ENCODE results near the gene C5orf63. TPM values are rescaled to one million over a fixed set of nuclear protein-coding genes. Genes with fewer than 3 reads are reported as not detected.

The C5orf63 gene
- total and polyA plus RNA-seq, 2 of the 13 experiments (the other 11 are each of a cell fraction or from before 2014, with no cell fraction given) = 7.9 to 8.8 TPM

GRCh38 chr5:127004721-127005120 lies 68.6 kb downstream of the C5orf63 start:
- no peak for FAIRE-seq
- BruUV-seq (replicated peaks) = no TSS peak
- Histone ChIP-seq H3K4me3 (replicated peaks in 1 of 3; ENCODE audit: insufficient read depth in 1 of 3, low read depth in 2 of 3, low read length in 3 of 3) (no peak overlapping the region), H4K20me1 (ENCODE audit: insufficient read depth, low read length) (no peaks in the 10 kb centered on the region), H3K4me1 (ENCODE audit: insufficient read depth, low read length) (peaks cover 27% of the 10 kb centered on the region), H3K27me3 (ENCODE audit: control insufficient read depth in 1 of 2, insufficient read depth in 2 of 2, low read length in 2 of 2) (no peaks in the 10 kb centered on the region), H2AFZ (ENCODE audit: low read length) (no peak overlapping the region), H3K36me3 (replicated peaks in 1 of 2; ENCODE audit: control insufficient read depth in 1 of 2, insufficient read depth in 2 of 2, low read length in 2 of 2) (no peaks in the 10 kb centered on the region), H3K9me3 (ENCODE audit: low read length) (no peaks in the 10 kb centered on the region), H3K79me2 (ENCODE audit: insufficient read depth, low read length) (no peaks in the 10 kb centered on the region), H3K4me2 (ENCODE audit: low read depth, low read length) (no peak overlapping the region), H3K27ac (ENCODE audit: extremely low read length, insufficient read depth, low read length) (no peak overlapping the region), H3K9ac (ENCODE audit: insufficient read depth, low read depth, low read length) (no peak overlapping the region)
- ChIA-PET POLR2A (no interaction called here), CTCF (ENCODE audit: low intra/inter-chr PET ratio, low total read pairs) (no interaction called here)
- ATAC-seq = no peak
- DNase-seq (ENCODE audit: low spot score) = no peak
- TF ChIP-seq GATA4 (IDR thresholded peaks at IDR 0.05; ENCODE audit: borderline replicate concordance, low read depth) = no peak
- no peak for TF ChIP-seq KAT2B (IDR thresholded peaks at IDR 0.05; ENCODE audit: borderline replicate concordance, low read depth, low read length)
- no peak for TF ChIP-seq FOXA1 (IDR thresholded peaks at IDR 0.05)
- no peak for TF ChIP-seq FOXA1 (CRISPR knock-in tag; IDR thresholded peaks at IDR 0.05)
- TF ChIP-seq ZNF510 (CRISPR knock-in tag; IDR thresholded peaks at IDR 0.05; ENCODE audit: low read depth) = no peak
- no peak for TF ChIP-seq TP53 (CRISPR knock-in tag; conservative IDR thresholded peaks at IDR 0.05)
- intact Hi-C loops (cut with micrococcal nuclease; ENCODE audit: unreplicated experiment) (no loop called here), in situ Hi-C loops (cut with HindIII; ENCODE audit: extremely low pct_ligation_motif_present, low pct_unique_long_range_greater_than_20kb) (no loop called here)
- 97% methylated on average over 3 of the region's 3 CpGs for WGBS (ENCODE audit: low lambda C conversion rate)

- intact Hi-C loops (cut with micrococcal nuclease; ENCODE audit: unreplicated experiment) = no loop called here
- no peaks in the 10 kb centered on the region for H4K20me1 ChIP-seq (ENCODE audit: insufficient read depth, low read length)
- BruUV-seq (replicated peaks) = no TSS peak
- ChIA-PET POLR2A (no interaction called here), CTCF (ENCODE audit: low intra/inter-chr PET ratio, low total read pairs) (no interaction called here)
- no peaks in the 10 kb centered on the region for H3K9me3 ChIP-seq (ENCODE audit: low read length)
- peak; percentile 72 for ATAC-seq
- no peak for DNase-seq (ENCODE audit: low spot score)
- no peak overlapping the region for H3K4me2 ChIP-seq (ENCODE audit: low read depth, low read length)
- H3K9ac ChIP-seq (ENCODE audit: insufficient read depth, low read depth, low read length) = no peak overlapping the region
- in situ Hi-C loops (cut with HindIII; ENCODE audit: extremely low pct_ligation_motif_present, low pct_unique_long_range_greater_than_20kb) = no loop called here
- peaks cover 27% of the 10 kb centered on the region for H3K4me1 ChIP-seq (ENCODE audit: insufficient read depth, low read length)
- no peak overlapping the region for H3K4me3 ChIP-seq (replicated peaks in 1 of 3; ENCODE audit: insufficient read depth in 1 of 3, low read depth in 2 of 3, low read length in 3 of 3)
- WGBS (ENCODE audit: low lambda C conversion rate) = 55% methylated on average over 7 of the region's 7 CpGs
- H3K27ac ChIP-seq (ENCODE audit: extremely low read length, insufficient read depth, low read length) = no peak overlapping the region
- no peaks in the 10 kb centered on the region for H3K27me3 ChIP-seq (ENCODE audit: control insufficient read depth in 1 of 2, insufficient read depth in 2 of 2, low read length in 2 of 2)
- no peak for FAIRE-seq
- H3K79me2 ChIP-seq (ENCODE audit: insufficient read depth, low read length) = no peaks in the 10 kb centered on the region
- no peak overlapping the region for H2AFZ ChIP-seq (ENCODE audit: low read length)
- H3K36me3 ChIP-seq (replicated peaks in 1 of 2; ENCODE audit: control insufficient read depth in 1 of 2, insufficient read depth in 2 of 2, low read length in 2 of 2) = no peaks in the 10 kb centered on the region
- TF ChIP-seq MAFG (CRISPR knock-in tag; IDR thresholded peaks at IDR 0.05) = no peak
- TF ChIP-seq, protein P1, sequence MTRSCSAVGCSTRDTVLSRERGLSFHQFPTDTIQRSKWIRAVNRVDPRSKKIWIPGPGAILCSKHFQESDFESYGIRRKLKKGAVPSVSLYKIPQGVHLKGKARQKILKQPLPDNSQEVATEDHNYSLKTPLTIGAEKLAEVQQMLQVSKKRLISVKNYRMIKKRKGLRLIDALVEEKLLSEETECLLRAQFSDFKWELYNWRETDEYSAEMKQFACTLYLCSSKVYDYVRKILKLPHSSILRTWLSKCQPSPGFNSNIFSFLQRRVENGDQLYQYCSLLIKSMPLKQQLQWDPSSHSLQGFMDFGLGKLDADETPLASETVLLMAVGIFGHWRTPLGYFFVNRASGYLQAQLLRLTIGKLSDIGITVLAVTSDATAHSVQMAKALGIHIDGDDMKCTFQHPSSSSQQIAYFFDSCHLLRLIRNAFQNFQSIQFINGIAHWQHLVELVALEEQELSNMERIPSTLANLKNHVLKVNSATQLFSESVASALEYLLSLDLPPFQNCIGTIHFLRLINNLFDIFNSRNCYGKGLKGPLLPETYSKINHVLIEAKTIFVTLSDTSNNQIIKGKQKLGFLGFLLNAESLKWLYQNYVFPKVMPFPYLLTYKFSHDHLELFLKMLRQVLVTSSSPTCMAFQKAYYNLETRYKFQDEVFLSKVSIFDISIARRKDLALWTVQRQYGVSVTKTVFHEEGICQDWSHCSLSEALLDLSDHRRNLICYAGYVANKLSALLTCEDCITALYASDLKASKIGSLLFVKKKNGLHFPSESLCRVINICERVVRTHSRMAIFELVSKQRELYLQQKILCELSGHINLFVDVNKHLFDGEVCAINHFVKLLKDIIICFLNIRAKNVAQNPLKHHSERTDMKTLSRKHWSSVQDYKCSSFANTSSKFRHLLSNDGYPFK (CRISPR knock-in tag; IDR thresholded peaks at IDR 0.05; ENCODE audit: borderline replicate concordance) = no peak
- no peak for TF ChIP-seq ZHX1 (CRISPR knock-in tag; IDR thresholded peaks at IDR 0.05; ENCODE audit: low read depth)
- TF ChIP-seq GATAD2A (CRISPR knock-in tag; IDR thresholded peaks at IDR 0.05) = 0 out of 2 replicates have a peak, but pooled peaks have one; percentile 32
These were observed 69.4 kb downstream of the C5orf63 start for GRCh38 chr5:127003798-127004495.
